Endothelial cell of umbilical vein (primary cell): ENCODE measurements around the gene SLC26A11. TPM values are rescaled to one million over a fixed set of nuclear protein-coding genes. Genes with fewer than 3 reads are reported as not detected.

ENCODE experiments used
- BruUV-seq: library from RNA; stranded (reverse); fragments of 400-500 nt; replicated peaks from 2 replicates; lab custom pipeline; 2021; lab: Mats Ljungman, UMichigan
- CTCF ChIA-PET: fragments of 300-600, 350-600 bp; sonication (Branson Sonifier 250); formaldehyde crosslinking; loops from one replicate; lab custom pipeline; 2021; ENCODE audit warnings: antibody characterized with exemption, inconsistent platforms; lab: Charles Lee
- POLR2A ChIA-PET: fragments of 300-600, 350-600 bp; sonication (Branson Sonifier 250); formaldehyde crosslinking; loops from one replicate; lab custom pipeline; 2021; ENCODE audit warnings: antibody characterized with exemption, inconsistent platforms; lab: Charles Lee
- DNase-seq: peaks from one replicate; pipeline ENCODE4 v3.0.0-alpha.2; 2011; ENCODE audit warnings: low read depth, low spot score
- FAIRE-seq: peaks from 2 replicates; lab custom pipeline; 2011; peaks lifted over from hg19 to GRCh38; lab: Jason Lieb, UNC
- H2AFZ ChIP-seq: 2 replicates; pipeline ENCODE4 v1.6.0; 2012; ENCODE audit warnings: low read depth, low read length, control low read depth, inconsistent platforms
- H3K27ac ChIP-seq: 2 replicates; pipeline ENCODE4 v1.5.1; 2011; ENCODE audit warnings: low read depth, mild to moderate bottlenecking, control low read depth, low read length, moderate library complexity; ENCODE audit not compliant: insufficient read depth
- H3K27me3 ChIP-seq, 2 experiments: 2 replicates each; pipeline versions ENCODE4 v1.6.0 to v1.6.1; 2011; ENCODE audit warnings: low read length in 2 of 2, mixed read lengths in 1 of 2; ENCODE audit not compliant: control insufficient read depth in 2 of 2, insufficient read depth in 2 of 2
- H3K36me3 ChIP-seq, 2 experiments: 2 replicates in 1 of 2; 3 replicates in 1 of 2; pipeline ENCODE4 v1.5.1; 2011; ENCODE audit warnings: low read length in 2 of 2, mild to moderate bottlenecking in 1 of 2, moderate library complexity in 1 of 2; ENCODE audit not compliant: control insufficient read depth in 2 of 2, insufficient read depth in 2 of 2; ENCODE audit errors: extremely low read depth in 1 of 2
- H3K4me1 ChIP-seq: 3 replicates; pipeline ENCODE4 v1.5.1; 2011; ENCODE audit warnings: mild to moderate bottlenecking, low read length; ENCODE audit not compliant: control insufficient read depth, insufficient read depth; ENCODE audit errors: extremely low read depth
- H3K4me2 ChIP-seq: 2 replicates; pipeline ENCODE4 v1.6.1; 2011; ENCODE audit warnings: low read length, control low read depth, mixed read lengths; ENCODE audit not compliant: insufficient read depth
- H3K4me3 ChIP-seq, 3 experiments: fragments of 200-600 bp in 1 of 3; sonication (generic), shearing (Covaris generic) in 1 of 3; replicated peaks in 1 of 3; 2 replicates each; pipeline ENCODE4 v1.5.1; 2011 to 2016; ENCODE audit warnings: control low read depth in 3 of 3, low read length in 3 of 3, mild to moderate bottlenecking in 2 of 3, inconsistent platforms in 1 of 3, low read depth in 1 of 3, moderate library complexity in 1 of 3; ENCODE audit not compliant: insufficient read depth in 1 of 3
- H3K79me2 ChIP-seq: 2 replicates; pipeline ENCODE4 v1.6.0; 2012; ENCODE audit warnings: low read length, inconsistent platforms; ENCODE audit not compliant: control insufficient read depth, insufficient read depth
- H3K9ac ChIP-seq: replicated peaks from 2 replicates; pipeline ENCODE3; 2011; ENCODE audit warnings: low read length, control low read depth; ENCODE audit not compliant: insufficient read depth; ENCODE audit errors: extremely low read depth
- H3K9me1 ChIP-seq: replicated peaks from 3 replicates; pipeline ENCODE4 v1.6.0; 2011; ENCODE audit warnings: mild to moderate bottlenecking, low read length; ENCODE audit not compliant: control insufficient read depth, insufficient read depth; ENCODE audit errors: extremely low read depth
- H3K9me3 ChIP-seq: replicated peaks from 2 replicates; pipeline ENCODE4 v1.5.1; 2012; ENCODE audit warnings: low read length, inconsistent platforms; ENCODE audit not compliant: control insufficient read depth, insufficient read depth
- H4K20me1 ChIP-seq: replicated peaks from 2 replicates; pipeline ENCODE3; 2011; ENCODE audit warnings: mild to moderate bottlenecking, low read length; ENCODE audit not compliant: control insufficient read depth, insufficient read depth; ENCODE audit errors: extremely low read depth
- EZH2 ChIP-seq: IDR thresholded peaks from 2 replicates; pipeline ENCODE4 v1.6.1; 2012; ENCODE audit warnings: borderline replicate concordance, low read depth, mild to moderate bottlenecking, moderate library complexity, low read length, inconsistent platforms; ENCODE audit not compliant: severe bottlenecking
- FOS ChIP-seq: IDR thresholded peaks from 2 replicates; pipeline ENCODE4 v1.6.1; 2011; ENCODE audit warnings: mild to moderate bottlenecking, low read length, moderate library complexity, borderline replicate concordance; ENCODE audit not compliant: insufficient read depth
- GATA2 ChIP-seq: IDR thresholded peaks from 2 replicates; pipeline ENCODE4 v1.7.0; 2011; ENCODE audit warnings: low read depth, mild to moderate bottlenecking, moderate library complexity, mixed read lengths, low read length; ENCODE audit not compliant: insufficient read length, insufficient read depth
- JUN ChIP-seq: IDR thresholded peaks from 2 replicates; pipeline ENCODE4 v1.6.1; 2011; ENCODE audit warnings: borderline replicate concordance, low read depth; ENCODE audit not compliant: insufficient read length, insufficient read depth
- MYC ChIP-seq: IDR thresholded peaks from one replicate; pipeline ENCODE4 v1.6.1; 2011; ENCODE audit warnings: mild to moderate bottlenecking, low read depth, low read length
- POLR2A ChIP-seq: IDR thresholded peaks from 2 replicates; pipeline ENCODE4 v1.6.1; 2012; ENCODE audit warnings: low read depth, mild to moderate bottlenecking, control low read depth, low read length
- POLR2AphosphoS5 ChIP-seq: IDR thresholded peaks from 2 replicates; pipeline ENCODE4 v1.6.1; 2012; ENCODE audit warnings: low read depth, mild to moderate bottlenecking, control low read depth, low read length, moderate library complexity; ENCODE audit not compliant: insufficient read depth
- dilution Hi-C: fragments of 300-500 bp; cut with MboI; formaldehyde crosslinking; loops from one replicate; pipeline ENCODE4 v1.15.0; 2019; ENCODE audit warnings: low sequenced_read_pairs; ENCODE audit not compliant: extremely low pct_ligation_motif_present
- intact Hi-C: fragments of 100-400 bp; cut with micrococcal nuclease; formaldehyde crosslinking; loops from one replicate; pipeline ENCODE4 v1.10.0; 2022
- polyA plus RNA-seq, 4 experiments: library from polyadenylated mRNA; depleted of rRNA in 3 of 4; stranded (reverse) in 3 of 4; unstranded in 1 of 4; fragments of >200 nt; gene quantifications; 2 replicates each; pipeline versions ENCODE4 v1.2.1 to v1.2.3, GENCODE V29; 2011 to 2012; ENCODE audit warnings: missing spikeins in 1 of 4
- total RNA-seq: library from RNA; stranded (reverse); gene quantifications from 2 replicates; pipeline ENCODE4 v1.2.3, GENCODE V29; 2021
- TF ChIP-seq, protein P1 (sequence below): IDR thresholded peaks from 2 replicates; pipeline ENCODE4 v1.6.1; 2011; ENCODE audit not compliant: insufficient read depth, insufficient read length
- TF ChIP-seq, protein P2 (sequence below), 2 donors: IDR thresholded peaks; 1 replicate in 1 of 2; 2 replicates in 1 of 2; pipeline ENCODE4 v1.5.1; 2011; ENCODE audit warnings: low read length in 2 of 2, mild to moderate bottlenecking in 2 of 2, moderate library complexity in 2 of 2, control low read depth in 1 of 2, inconsistent platforms in 1 of 2, low read depth in 1 of 2; ENCODE audit not compliant: insufficient read depth in 1 of 2; ENCODE audit errors: extremely low read depth in 1 of 2

SLC26A11 gene
- total and polyA plus RNA-seq, 2 donors (not counting 3 experiments of a cell fraction or from before 2014, with no cell fraction given) = 25.2 to 33.0 TPM

DNA sequence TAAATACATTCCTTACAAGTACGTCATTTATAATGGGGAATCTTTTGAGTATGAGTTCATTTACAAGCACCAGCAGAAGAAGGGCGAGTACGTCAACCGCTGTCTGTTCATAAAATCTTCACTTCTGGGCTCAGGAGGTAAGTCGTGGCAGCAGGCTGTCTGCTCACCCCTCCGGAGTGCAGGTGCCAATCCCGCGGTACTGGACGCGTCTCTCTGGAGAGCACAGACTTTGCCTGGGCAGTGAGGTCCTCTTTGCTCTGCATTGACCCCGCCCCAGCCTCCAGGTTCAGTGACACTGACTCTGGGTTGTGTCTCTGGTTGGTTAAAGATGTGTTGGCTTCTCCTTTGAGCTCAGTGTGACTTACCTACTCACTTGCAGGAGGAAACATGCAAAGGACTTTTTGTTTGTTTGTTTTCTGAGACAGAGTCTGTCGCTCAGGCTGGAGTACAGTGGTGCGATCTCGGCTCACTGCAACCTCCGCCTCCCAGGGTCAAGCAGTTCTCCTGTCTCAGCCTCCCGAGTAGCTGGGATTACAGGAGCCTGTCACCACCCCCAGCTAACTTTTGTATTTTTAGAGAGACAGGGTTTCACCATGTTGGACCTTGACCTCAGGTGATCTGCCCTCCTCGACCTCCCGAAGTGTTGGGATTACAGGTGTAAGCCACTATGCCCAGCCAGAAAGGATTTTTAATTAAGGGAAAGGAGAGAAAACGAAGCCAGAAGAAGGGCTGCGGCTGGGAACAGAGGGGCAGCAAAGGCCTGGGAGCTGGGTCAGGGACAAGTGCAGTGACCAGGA, 71.7 kb downstream of the SLC26A11 start:
- no peaks in the 10 kb centered on the region for H4K20me1 ChIP-seq
- POLR2A ChIA-PET = no interaction called here
- no peak overlapping the region for H2AFZ ChIP-seq
- DNase-seq = no peak
- BruUV-seq = no TSS peak
- H3K27me3 ChIP-seq = no peaks in the 10 kb centered on the region
- H3K79me2 ChIP-seq = no peaks in the 10 kb centered on the region
- no peak for FAIRE-seq
- no peak overlapping the region for H3K4me3 ChIP-seq
- dilution Hi-C loops (no loop called here), intact Hi-C loops (no loop called here)
- no peak overlapping the region for H3K9ac ChIP-seq
- no peaks in the 10 kb centered on the region for H3K9me1 ChIP-seq
- TF ChIP-seq, protein P1, sequence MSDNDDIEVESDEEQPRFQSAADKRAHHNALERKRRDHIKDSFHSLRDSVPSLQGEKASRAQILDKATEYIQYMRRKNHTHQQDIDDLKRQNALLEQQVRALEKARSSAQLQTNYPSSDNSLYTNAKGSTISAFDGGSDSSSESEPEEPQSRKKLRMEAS = no peak
- TF ChIP-seq JUN (no peak), POLR2A (no peak), EZH2 (no peak), GATA2 (no peak), POLR2AphosphoS5 (no peak), MYC (no peak), FOS (no peak)
- TF ChIP-seq, protein P2, sequence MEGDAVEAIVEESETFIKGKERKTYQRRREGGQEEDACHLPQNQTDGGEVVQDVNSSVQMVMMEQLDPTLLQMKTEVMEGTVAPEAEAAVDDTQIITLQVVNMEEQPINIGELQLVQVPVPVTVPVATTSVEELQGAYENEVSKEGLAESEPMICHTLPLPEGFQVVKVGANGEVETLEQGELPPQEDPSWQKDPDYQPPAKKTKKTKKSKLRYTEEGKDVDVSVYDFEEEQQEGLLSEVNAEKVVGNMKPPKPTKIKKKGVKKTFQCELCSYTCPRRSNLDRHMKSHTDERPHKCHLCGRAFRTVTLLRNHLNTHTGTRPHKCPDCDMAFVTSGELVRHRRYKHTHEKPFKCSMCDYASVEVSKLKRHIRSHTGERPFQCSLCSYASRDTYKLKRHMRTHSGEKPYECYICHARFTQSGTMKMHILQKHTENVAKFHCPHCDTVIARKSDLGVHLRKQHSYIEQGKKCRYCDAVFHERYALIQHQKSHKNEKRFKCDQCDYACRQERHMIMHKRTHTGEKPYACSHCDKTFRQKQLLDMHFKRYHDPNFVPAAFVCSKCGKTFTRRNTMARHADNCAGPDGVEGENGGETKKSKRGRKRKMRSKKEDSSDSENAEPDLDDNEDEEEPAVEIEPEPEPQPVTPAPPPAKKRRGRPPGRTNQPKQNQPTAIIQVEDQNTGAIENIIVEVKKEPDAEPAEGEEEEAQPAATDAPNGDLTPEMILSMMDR (IDR thresholded peaks at IDR 0.05; ENCODE audit: extremely low read depth in 1 of 2, insufficient read depth in 1 of 2, low read depth in 1 of 2, low read length in 2 of 2) = no peak
- H3K4me1 ChIP-seq = no peaks in the 10 kb centered on the region
- CTCF ChIA-PET = interaction anchor here (0.8 to 5.5 kb wide), 2 partner anchors 96 to 104 kb away, joined by 3 to 32 read pairs; no protein-coding TSS in a partner anchor
- H3K36me3 ChIP-seq = peaks cover 11 to 59% of the 10 kb centered on the region in 2 experiments
- no peaks in the 10 kb centered on the region for H3K9me3 ChIP-seq
- no peak overlapping the region for H3K4me2 ChIP-seq
- no peak overlapping the region for H3K27ac ChIP-seq
